ENCODE measurements around the gene SPATA20. TPM values are rescaled to one million over a fixed set of nuclear protein-coding genes. Genes with fewer than 3 reads are reported as not detected.
A peak's percentile ranks its signal among the peaks of the same experiment; 100 is the strongest.

The SPATA20 gene
- total RNA-seq, 1 donor from 2014 or later = 16.2 TPM

DNA sequence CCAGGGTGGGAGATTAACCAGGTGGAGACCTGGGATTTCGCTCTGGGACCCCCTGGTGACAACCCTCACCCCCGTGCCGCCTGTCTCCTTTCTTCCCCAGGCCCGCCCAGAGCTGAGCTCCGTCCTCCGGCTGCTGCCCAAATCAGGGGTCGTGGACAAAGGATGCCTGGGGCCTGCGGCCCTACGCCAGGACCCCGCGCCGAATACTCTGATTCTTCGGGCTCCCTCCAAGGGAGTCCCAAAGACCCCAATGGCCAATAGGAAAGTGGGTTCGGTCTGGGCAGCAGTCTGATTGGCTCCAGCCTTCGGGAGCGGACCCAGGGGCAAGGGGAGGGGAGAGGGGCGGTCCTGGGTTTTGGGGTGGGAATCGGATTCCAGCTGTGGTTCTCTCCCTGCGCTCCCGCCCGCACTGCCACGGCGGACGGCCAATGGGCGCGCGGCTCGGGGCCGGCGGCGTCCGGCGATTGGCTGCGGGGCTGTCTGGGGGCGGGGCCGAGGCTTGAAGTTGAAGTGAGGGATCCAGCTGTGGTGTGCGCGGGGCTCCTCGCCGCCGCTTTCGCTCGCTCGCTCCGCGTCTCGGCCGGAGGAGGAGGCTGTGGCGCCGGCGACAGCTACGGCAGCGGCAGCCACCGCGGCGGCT, 13.3 kb downstream of the SPATA20 start, which contains the start of gene CACNA1G:
TSS of gene CACNA1G (plus strand) at position 531 of the 640 bp plus-strand sequence. CDS start 745 bp downstream, outside the sequence.
- DNase-seq = peak; percentile 86

GRCh38 chr17:50560931-50561745, 14.2 kb downstream of the SPATA20 start:
- DNase-seq = no peak

- DNase-seq = no peak
Observed at GRCh38 chr17:50561746-50562141, 14.8 kb downstream of the SPATA20 start.

DNA sequence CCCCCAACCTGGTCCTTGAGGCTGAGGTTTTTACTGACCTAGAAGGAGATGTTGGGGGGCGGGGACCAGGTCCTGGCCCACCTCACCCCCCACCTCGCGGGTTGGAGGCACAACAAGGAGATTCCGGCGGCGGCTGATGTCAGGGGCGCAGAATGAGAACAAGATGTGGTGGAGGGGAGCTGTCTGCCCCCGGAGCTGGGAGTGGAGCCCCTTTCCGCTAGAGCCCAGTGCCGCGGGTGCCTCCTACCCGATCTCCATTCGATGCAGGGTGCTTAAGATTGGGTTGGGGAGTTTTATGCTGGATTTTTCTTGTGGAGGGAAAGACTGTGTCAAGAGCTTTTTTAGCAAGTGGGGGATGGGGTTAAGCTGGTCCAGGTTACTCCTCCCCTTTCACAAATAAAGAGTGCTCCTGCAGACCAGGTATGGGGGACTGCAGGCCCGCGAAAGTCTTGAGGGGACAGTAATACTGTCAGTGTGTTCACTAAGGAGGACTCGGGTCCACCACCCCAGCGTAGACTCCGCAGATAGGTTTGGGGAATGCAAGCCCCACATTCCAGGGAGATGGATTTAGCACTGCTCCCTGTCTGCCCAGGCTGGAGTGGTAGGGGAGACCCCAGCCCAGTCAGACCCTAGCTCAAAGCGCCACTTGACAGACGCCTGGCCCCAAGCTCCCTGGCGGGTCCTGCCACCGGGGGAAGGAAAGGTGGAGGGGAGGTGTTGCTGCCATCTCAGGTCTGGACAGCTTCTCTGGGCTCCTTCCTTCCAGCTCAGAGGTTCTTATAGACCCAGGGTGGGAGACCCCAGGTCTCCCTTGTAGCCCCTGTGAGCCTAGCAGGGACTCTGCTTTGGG, 15.5 kb downstream of the SPATA20 start:
- no peak for DNase-seq

DNA sequence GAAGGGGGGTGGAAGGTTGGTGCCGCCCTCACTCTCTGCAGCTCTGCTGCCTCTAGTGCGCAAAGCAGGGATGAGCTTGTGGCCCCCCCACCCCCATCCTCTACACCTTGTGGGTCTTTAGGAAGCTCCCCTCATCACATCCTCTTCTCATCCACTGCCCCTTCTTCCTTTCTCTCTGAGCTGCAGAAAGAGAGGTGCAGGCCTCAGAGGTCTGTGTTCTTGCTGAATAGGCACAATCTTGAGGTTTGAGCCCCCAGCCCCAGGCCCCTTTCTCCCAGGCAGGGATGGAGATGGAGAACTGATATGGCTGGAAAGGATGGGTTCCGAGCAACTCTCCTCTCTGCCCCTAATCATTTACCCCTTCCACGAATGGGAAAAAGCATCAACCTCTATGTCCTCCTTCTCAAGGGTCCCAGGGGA, 16.1 kb downstream of the SPATA20 start:
- no peak for DNase-seq

GRCh38 chr17:50564916-50565315, 17.9 kb downstream of the SPATA20 start:
- DNase-seq = peak; percentile 67

- DNase-seq = peak; percentile 77
Observed at GRCh38 chr17:50565402-50566350, 18.7 kb downstream of the SPATA20 start.

DNA sequence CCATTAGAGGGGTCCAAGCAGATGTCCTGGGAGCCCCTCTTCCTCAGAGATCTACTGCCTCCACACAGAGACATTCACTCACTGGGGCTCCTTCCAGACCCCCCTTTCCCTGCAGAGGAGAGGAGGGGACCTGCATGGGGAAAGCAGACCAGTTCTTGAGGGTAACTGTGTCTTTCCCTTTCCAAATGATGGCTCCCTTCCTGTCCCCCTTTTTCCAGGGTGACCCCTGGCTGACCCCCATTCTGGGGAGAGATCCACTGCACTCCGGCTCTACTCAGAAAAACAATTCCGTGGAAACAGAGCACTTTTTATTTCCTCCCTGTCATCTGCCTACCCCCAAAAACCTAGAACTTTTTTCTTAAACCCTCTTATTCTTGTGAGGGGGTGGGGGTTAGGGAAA, 19.9 kb downstream of the SPATA20 start:
- no peak for DNase-seq

DNA sequence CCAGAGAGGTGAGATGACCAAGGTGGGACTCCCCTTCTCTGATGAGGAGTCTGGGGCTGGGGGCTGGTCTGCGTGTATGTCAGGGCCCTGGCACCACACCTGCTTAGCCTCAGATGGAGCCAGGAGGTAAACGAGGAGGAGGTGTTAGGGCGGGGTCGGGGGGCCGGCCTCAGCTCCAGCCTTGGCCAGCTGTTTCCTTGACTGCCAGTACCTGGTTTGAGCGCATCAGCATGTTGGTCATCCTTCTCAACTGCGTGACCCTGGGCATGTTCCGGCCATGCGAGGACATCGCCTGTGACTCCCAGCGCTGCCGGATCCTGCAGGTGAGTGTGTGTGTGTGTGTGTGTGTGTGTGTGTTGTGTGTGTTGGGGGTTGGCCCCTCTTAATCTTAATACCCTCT, 21.7 kb downstream of the SPATA20 start:
- DNase-seq = no peak

GRCh38 chr17:50569592-50569991, 22.6 kb downstream of the SPATA20 start:
- DNase-seq = no peak

DNA sequence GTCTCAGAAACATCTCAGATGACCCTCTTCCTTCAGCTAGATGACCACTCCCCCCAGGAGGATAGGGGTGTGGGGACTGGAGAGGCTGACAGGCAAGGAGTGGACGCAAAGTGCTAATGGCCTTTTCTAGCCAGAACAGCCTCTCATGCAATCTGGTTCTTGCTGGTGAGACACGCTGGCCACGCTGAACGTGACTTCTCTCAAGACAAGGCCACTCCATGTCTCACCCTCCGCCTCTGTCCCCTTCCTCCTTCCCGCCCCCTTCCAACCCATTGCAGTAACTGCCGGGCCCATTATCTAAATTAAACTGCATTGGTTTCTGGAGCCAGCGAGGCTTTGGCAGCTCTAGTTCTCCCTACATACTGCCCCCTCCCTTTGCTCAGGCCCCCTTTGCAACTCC, 23.1 kb downstream of the SPATA20 start:
- DNase-seq = no peak

DNA sequence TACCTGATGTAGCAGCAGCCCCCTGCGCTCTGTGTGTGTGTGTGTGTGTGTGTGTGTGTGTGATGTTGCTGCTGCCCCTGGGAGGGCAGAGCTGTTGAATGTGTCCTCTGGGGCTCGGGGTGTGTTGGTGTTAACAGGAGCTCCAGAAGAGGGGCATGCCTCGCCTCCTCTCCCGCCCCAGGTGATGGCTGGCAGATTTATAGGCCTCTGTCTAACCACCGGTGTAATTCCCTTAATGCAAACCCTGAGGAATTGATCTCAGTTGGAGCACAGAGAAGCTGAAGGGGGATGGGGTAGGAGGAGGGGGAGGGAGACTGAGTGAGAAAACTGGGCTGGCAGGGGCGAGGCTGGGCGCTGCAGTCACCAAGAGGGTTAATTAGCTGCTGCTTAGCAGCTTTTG, 23.6 kb downstream of the SPATA20 start:
- no peak for DNase-seq

- no peak for DNase-seq
Observed at GRCh38 chr17:50571681-50572080, 24.7 kb downstream of the SPATA20 start.

DNA sequence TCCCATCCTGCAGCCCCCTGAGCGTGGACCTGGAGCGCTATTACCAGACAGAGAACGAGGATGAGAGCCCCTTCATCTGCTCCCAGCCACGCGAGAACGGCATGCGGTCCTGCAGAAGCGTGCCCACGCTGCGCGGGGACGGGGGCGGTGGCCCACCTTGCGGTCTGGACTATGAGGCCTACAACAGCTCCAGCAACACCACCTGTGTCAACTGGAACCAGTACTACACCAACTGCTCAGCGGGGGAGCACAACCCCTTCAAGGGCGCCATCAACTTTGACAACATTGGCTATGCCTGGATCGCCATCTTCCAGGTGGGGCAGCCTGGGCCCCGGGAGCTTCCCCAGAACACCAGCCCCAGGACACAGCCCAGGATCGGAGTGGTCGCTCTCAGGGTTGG, 25.6 kb downstream of the SPATA20 start:
- DNase-seq = no peak

GRCh38 chr17:50573866-50574611, 27.1 kb downstream of the SPATA20 start:
- DNase-seq = no peak

GRCh38 chr17:50575581-50576210, 28.7 kb downstream of the SPATA20 start:
- no peak for DNase-seq

DNA sequence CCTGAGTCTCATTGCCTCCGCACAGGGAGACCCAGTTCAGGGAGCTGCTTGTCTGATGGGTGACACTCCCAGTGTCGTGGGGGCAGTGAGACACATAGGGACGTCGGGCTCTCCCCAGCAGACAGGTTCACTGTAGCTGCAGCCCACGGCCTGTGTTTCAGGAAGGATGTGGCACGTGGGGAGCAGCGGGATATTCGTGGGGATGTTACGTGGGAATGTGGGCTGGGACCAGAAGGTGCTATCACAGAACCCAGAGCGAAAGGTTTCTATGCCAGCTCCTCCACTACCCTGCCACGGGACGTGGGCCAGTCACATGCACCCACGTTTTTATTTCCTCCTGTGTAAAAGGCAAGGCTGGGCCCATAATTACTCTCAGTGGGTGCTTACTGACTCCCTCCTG, 29.9 kb downstream of the SPATA20 start:
- DNase-seq = peak; percentile 48

DNA sequence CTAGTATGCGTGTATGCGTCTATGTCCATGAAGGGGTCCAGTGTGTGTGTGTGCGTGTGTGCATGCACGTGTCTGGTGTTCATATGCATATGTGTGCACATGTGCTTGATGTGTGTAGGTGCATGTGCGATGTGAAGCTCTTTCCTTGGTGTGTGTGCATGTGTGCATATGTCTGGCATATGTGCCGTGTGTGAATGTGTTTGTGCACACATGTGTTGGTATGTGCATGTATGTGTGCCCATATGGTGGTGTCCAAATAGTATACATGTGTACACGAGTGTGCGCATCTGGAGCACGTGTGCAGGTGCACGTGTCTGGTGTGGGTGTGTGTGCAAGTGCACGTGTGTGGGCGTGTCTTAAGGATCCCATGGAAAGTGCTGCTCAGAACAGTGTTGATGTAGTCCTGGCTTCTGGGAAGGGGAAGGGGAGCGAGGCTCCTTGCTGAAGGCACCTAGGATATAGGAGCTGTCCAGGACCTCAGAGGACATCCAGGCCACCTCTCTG, 30.5 kb downstream of the SPATA20 start:
- DNase-seq = no peak

DNA sequence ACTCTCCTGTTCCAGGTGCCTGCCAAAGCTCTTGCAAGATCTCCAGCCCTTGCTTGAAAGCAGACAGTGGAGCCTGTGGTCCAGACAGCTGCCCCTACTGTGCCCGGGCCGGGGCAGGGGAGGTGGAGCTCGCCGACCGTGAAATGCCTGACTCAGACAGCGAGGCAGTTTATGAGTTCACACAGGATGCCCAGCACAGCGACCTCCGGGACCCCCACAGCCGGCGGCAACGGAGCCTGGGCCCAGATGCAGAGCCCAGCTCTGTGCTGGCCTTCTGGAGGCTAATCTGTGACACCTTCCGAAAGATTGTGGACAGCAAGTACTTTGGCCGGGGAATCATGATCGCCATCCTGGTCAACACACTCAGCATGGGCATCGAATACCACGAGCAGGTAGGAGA, 31.2 kb downstream of the SPATA20 start:
- no peak for DNase-seq

GRCh38 chr17:50579399-50579798, 32.4 kb downstream of the SPATA20 start:
- no peak for DNase-seq
